Lung (tissue), 12 donors: ENCODE measurements around the gene SPSB1. TPM values are rescaled to one million over a fixed set of nuclear protein-coding genes. Genes with fewer than 3 reads are reported as not detected.

Experiments used
- ATAC-seq: fragments of 200-7000 bp; cut with Tn5 transposase; one replicate; pipeline ENCODE4 v1.9.1; 2020; ENCODE audit warnings: moderate number of reproducible peaks; ENCODE audit not compliant: insufficient read depth, low FRiP score
- DNase-seq, 3 donors: peaks; one replicate each; pipeline ENCODE4 v3.0.0-alpha.2; 2013 to 2017
- H3K27ac ChIP-seq, 2 donors: one replicate each; pipeline ENCODE4 v1.5.1; 2013; ENCODE audit warnings: mild to moderate bottlenecking in 2 of 2, moderate library complexity in 2 of 2, control low read depth in 1 of 2, inconsistent platforms in 1 of 2, low read depth in 1 of 2, low read length in 1 of 2
- H3K27me3 ChIP-seq, 3 donors: one replicate each; pipeline ENCODE4 v1.5.1; 2013; ENCODE audit warnings: low read length in 2 of 3; ENCODE audit not compliant: control insufficient read depth in 3 of 3, insufficient read depth in 3 of 3
- H3K36me3 ChIP-seq, 4 donors: one replicate each; pipeline ENCODE4 v1.5.1; 2013; ENCODE audit warnings: low read length in 4 of 4, mild to moderate bottlenecking in 1 of 4, moderate library complexity in 1 of 4; ENCODE audit not compliant: control insufficient read depth in 4 of 4, insufficient read depth in 4 of 4
- H3K4me1 ChIP-seq, 5 donors: one replicate each; pipeline ENCODE4 v1.5.1; 2013; ENCODE audit warnings: low read length in 5 of 5, mild to moderate bottlenecking in 2 of 5, moderate library complexity in 1 of 5; ENCODE audit not compliant: control insufficient read depth in 5 of 5, insufficient read depth in 5 of 5
- H3K4me3 ChIP-seq: one replicate; pipeline ENCODE4 v1.5.1; 2013; ENCODE audit warnings: mild to moderate bottlenecking, control low read depth, moderate library complexity
- H3K9ac ChIP-seq, 2 donors: one replicate each; pipeline ENCODE4 v1.5.1; 2013; ENCODE audit warnings: low read length in 2 of 2, control low read depth in 1 of 2; ENCODE audit not compliant: insufficient read depth in 1 of 2
- H3K9me3 ChIP-seq, 4 donors: one replicate each; pipeline ENCODE4 v1.5.1; 2013; ENCODE audit warnings: low read length in 3 of 4, mild to moderate bottlenecking in 1 of 4, moderate library complexity in 1 of 4; ENCODE audit not compliant: control insufficient read depth in 4 of 4, insufficient read depth in 3 of 4
- WGBS, 2 donors: extraction: QIAGEN DNeasy Blood & Tissue Kit; methylation state at CpG; one replicate each; pipeline ENCODE4 v1.1.7; 2013; 5-methylcytosine and 5-hydroxymethylcytosine counted together
- polyA plus RNA-seq, 2 donors: library from polyadenylated mRNA; stranded (reverse); fragments of 200-250 nt; gene quantifications; one replicate each; pipeline ENCODE4 v1.2.1, GENCODE V29; 2013
- total RNA-seq, 2 donors: library from RNA; depleted of rRNA in 1 of 2; stranded (reverse); fragments of >200 nt in 1 of 2; gene quantifications; one replicate each; pipeline ENCODE4 v1.2.1, GENCODE V29; 2014 to 2021
- TF ChIP-seq, protein P1 (sequence below): IDR thresholded peaks from 2 replicates; pipeline ENCODE4 v1.5.1; 2012; ENCODE audit warnings: mild to moderate bottlenecking; ENCODE audit errors: control extremely low read depth, extremely low read depth
- donor health status: control.
- donor health status: control.
- donor health status: Bipolar disorder and iron deficiency.
- donor health status: healthy.
- donor health status: DM: yes; HTN: yes; CAD: no.

Gene SPSB1
- total and polyA plus RNA-seq, 4 donors: 9.5 to 25.9 (median 21.6) TPM

DNA sequence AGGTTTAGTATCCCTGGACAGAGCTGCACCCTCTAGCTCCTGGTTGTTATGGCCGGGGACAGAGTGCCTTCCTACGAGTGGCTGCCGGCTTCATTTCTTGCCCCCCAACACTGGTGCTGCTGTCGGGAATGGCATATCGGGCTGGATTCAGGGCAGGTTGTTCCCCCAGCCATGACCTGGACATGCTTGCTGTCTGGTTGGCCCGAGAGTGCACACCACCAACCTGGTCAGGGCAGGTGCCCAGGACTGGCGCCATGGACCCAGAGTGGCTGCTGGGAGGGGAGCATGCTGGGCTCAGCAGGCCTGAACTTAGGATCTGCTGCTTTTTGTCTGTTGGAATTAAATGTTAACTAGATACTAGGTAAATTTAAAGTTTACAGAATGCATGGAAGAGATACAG is 36.4 kb upstream of the SPSB1 start:
- no peak for DNase-seq
- peaks cover 0 to 24% (median 14%) of the 10 kb centered on the region in 5 donors for H3K4me1 ChIP-seq

DNA sequence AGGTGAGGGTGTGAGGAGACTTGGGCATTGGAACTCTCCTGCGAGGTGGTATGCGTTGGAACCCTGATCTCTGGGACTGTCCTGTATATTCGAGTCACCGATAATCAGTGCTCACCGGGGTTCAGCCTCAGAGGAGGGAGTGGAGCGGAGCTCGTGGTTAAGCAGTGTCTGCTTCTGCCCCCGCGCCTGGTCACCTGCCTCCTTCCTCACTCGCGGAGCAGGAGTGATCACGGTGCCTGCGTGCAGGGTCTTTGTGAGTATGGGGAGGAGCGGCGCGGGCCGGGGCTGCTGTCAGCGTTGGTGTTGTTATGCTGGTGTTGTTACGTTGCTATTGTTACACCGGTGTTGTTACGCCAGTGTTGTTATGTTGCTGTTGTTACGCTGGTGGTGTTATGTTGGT is 34.8 kb upstream of the SPSB1 start:
- Histone ChIP-seq H3K36me3 (peaks cover 0 to 27% (median 10%) of the 10 kb centered on the region in 4 donors), H3K4me3 (no peak overlapping the region), H3K27ac (no peak overlapping the region), H3K9ac (no peak overlapping the region), H3K9me3 (no peaks in the 10 kb centered on the region), H3K4me1 (peaks cover 0 to 16% (median 10%) of the 10 kb centered on the region in 5 donors), H3K27me3 (no peaks in the 10 kb centered on the region)
- DNase-seq (no peak), ATAC-seq (no peak)
- WGBS, 2 donors: 94 to 95% methylated on average over 22 of the region's 22 CpGs
- TF ChIP-seq, protein P1, sequence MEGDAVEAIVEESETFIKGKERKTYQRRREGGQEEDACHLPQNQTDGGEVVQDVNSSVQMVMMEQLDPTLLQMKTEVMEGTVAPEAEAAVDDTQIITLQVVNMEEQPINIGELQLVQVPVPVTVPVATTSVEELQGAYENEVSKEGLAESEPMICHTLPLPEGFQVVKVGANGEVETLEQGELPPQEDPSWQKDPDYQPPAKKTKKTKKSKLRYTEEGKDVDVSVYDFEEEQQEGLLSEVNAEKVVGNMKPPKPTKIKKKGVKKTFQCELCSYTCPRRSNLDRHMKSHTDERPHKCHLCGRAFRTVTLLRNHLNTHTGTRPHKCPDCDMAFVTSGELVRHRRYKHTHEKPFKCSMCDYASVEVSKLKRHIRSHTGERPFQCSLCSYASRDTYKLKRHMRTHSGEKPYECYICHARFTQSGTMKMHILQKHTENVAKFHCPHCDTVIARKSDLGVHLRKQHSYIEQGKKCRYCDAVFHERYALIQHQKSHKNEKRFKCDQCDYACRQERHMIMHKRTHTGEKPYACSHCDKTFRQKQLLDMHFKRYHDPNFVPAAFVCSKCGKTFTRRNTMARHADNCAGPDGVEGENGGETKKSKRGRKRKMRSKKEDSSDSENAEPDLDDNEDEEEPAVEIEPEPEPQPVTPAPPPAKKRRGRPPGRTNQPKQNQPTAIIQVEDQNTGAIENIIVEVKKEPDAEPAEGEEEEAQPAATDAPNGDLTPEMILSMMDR: no peak

More for the DNA sequence above, 36.4 kb upstream of the SPSB1 start:
- H3K27me3 ChIP-seq: no peaks in the 10 kb centered on the region
- peak overlapping the region in 1 of 2 donors; percentile 56 for H3K27ac ChIP-seq
- no peak overlapping the region for H3K4me3 ChIP-seq
- ATAC-seq: no peak
- H3K9me3 ChIP-seq: no peaks in the 10 kb centered on the region
- TF ChIP-seq, protein P1: no peak
- 95 to 96% methylated on average over 7 of the region's 7 CpGs for WGBS, 2 donors
- peaks cover 0 to 27% (median 3%) of the 10 kb centered on the region in 4 donors for H3K36me3 ChIP-seq
- H3K9ac ChIP-seq: no peak overlapping the region

DNA sequence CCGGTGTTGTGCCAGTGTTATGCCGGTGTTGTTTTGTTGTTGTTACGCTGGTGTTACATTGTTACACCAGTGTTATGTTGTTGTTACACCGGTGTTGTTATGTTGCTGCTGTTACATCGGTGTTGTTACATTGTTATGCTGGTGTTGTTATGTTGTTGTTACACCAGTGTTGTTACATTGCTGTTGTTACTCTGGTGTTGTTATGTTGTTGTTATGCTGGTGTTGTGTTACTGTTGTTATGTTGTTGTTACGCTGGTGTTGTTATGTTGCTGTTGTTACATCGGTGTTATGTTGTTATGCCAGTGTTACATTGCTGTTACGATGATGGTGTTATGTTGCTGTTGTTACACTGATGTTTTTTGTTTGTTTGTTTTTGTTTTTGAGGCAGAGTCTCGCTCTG is 34.1 kb upstream of the SPSB1 start:
- peaks cover 0 to 27% (median 14%) of the 10 kb centered on the region in 4 donors for H3K36me3 ChIP-seq
- no peaks in the 10 kb centered on the region for H3K27me3 ChIP-seq
- no peak overlapping the region for H3K4me3 ChIP-seq
- no peak for ATAC-seq
- DNase-seq: no peak
- TF ChIP-seq, protein P1: no peak
- H3K27ac ChIP-seq: no peak overlapping the region
- H3K4me1 ChIP-seq: peaks cover 0 to 12% (median 4%) of the 10 kb centered on the region in 5 donors
- H3K9me3 ChIP-seq: no peaks in the 10 kb centered on the region
- 98 to 99% methylated on average over 9 of the region's 9 CpGs for WGBS, 2 donors
- H3K9ac ChIP-seq: no peak overlapping the region
